ENCODE data around the gene PLXND1. TPM values are rescaled to one million over a fixed set of nuclear protein-coding genes. Genes with fewer than 3 reads are reported as not detected.
"Not testable (repeated sequence)": the region's sequence is repeated elsewhere in the genome, so short reads cannot be mapped to it uniquely, and the experiment has no call there.

Gene PLXND1
- total RNA-seq, 2 experiments from 2014 or later, result 30.0 to 38.3 TPM

DNA sequence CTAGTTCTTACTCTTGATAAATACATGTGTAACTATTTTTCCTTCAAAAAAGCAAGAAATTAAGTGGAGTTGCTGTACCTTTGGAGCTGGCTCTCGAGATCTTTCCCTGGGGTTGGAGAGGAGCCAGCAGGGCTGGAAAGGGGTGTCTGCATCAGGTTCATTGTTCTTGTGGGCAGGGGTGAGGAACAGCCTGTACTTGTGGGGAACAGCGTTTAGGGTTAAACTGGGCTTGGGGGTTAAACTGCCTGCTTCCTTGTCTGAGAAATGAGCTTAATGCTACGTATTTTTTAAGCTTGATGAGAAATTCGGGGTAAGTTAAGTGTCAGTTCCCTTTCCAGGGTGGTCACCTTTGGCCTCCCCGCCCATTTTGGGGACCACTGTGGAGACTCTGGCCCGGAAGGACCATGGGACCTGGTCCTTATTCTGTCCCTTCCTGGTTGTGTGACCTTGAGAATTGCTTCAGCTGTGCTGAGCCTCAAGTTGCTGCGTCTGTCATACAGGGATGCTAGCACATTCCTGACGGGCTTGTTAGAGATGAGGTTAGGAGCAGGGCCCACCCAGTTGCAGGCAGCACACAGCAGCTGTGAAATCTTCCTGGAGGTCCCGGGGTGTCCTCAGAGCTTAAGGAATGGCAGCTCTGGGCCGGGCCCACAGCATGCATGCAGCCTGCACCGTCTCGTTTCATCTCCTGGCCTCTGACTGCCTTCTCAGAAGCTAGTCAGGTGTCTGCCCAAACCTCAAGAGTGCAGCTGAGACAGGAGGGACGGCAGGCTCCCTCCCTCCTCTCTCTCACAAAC is 51.9 kb downstream of the PLXND1 start:
- POLR2A ChIA-PET, result interaction anchor here (0.9 to 1.2 kb wide), 2 partner anchors 19 to 366 kb away, joined by 3 read pairs; no protein-coding TSS in a partner anchor
- no peaks in the 10 kb centered on the region for H3K36me3 Mint-ChIP-seq
- H3K9me3 Mint-ChIP-seq, result no peaks in the 10 kb centered on the region
- H3K27me3 Mint-ChIP-seq, result peaks cover 21% of the 10 kb centered on the region
- H3K4me3 Mint-ChIP-seq, result no peak overlapping the region
- no peak for ATAC-seq (ENCODE audit: low read depth)
- no peak for DNase-seq
- peaks cover 3% of the 10 kb centered on the region for H3K4me1 Mint-ChIP-seq
- no peak overlapping the region for H3K27ac Mint-ChIP-seq

DNA sequence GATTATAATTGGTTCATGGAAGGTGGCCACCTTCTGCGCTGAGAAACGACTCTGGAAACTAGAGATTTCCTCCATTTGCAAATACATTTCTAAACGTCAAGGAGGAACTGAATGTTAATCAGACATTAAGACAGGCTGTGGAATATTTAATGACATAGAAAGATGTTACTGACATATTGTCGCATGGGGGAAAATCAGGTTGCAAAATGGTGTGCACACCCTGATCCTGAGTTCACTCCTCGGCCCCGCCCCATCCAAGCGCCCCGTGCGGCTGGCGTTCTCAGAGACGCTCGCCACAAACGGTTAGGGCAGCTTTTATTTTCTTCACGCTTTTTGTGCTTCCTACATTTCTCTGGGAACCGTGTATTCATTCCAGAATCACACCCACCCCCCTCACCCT is 52.8 kb downstream of the PLXND1 start:
- DNase-seq (no peak), ATAC-seq (ENCODE audit: low read depth) (no peak)
- peak overlapping the region; percentile 22 for H3K4me3 Mint-ChIP-seq
- H3K36me3 Mint-ChIP-seq, result no peaks in the 10 kb centered on the region
- H3K4me1 Mint-ChIP-seq, result peaks cover 3% of the 10 kb centered on the region
- peaks cover 21% of the 10 kb centered on the region for H3K27me3 Mint-ChIP-seq
- POLR2A ChIA-PET, result interaction anchor here (0.9 to 1.2 kb wide), 2 partner anchors 19 to 367 kb away, joined by 3 read pairs; no protein-coding TSS in a partner anchor
- H3K27ac Mint-ChIP-seq, result no peak overlapping the region
- no peaks in the 10 kb centered on the region for H3K9me3 Mint-ChIP-seq

DNA sequence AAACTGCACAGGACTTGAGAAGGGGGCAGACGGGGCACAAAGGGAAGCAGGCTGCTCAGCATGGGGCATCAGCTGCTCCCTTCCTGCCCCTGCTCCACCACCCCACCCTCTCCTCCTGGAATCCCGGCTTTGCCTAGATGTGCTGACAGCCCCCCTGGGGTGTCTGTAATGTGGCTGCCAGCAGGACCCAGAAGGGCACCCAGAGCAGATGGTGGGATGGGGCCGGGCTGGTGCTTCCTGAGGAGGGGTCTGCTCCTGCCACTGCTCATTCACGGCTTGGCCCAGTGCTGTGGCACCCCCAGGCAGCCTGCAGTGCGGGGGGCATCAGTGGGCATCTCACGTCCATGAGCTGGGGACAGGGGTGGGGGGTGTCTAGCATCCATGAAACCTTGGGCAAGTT is 53.3 kb downstream of the PLXND1 start:
- H3K4me3 Mint-ChIP-seq, result no peak overlapping the region
- no peak overlapping the region for H3K27ac Mint-ChIP-seq
- POLR2A ChIA-PET, result interaction anchor here (1.2 kb wide), 1 partner anchor 18 kb away, joined by 3 read pairs; no protein-coding TSS in a partner anchor
- no peaks in the 10 kb centered on the region for H3K9me3 Mint-ChIP-seq
- DNase-seq (no peak), ATAC-seq (ENCODE audit: low read depth) (no peak)
- peaks cover 23% of the 10 kb centered on the region for H3K27me3 Mint-ChIP-seq
- H3K36me3 Mint-ChIP-seq, result no peaks in the 10 kb centered on the region
- peaks cover 3% of the 10 kb centered on the region for H3K4me1 Mint-ChIP-seq

- Mint-ChIP-seq H3K27ac (no peak overlapping the region), H3K27me3 (peaks cover 24% of the 10 kb centered on the region), H3K9me3 (no peaks in the 10 kb centered on the region), H3K4me1 (peaks cover 3% of the 10 kb centered on the region), H3K36me3 (no peaks in the 10 kb centered on the region), H3K4me3 (no peak overlapping the region)
- POLR2A ChIA-PET, result no interaction called here
- no peak for DNase-seq
- no peak for ATAC-seq (ENCODE audit: low read depth)
Measured at GRCh38 chr3:129552287-129553050, 54.0 kb downstream of the PLXND1 start.

GRCh38 chr3:129549805-129550204 is 56.7 kb downstream of the PLXND1 start:
- Mint-ChIP-seq H3K36me3 (no peaks in the 10 kb centered on the region), H3K27me3 (peaks cover 24% of the 10 kb centered on the region), H3K4me3 (no peak overlapping the region), H3K4me1 (peaks cover 3% of the 10 kb centered on the region), H3K27ac (no peak overlapping the region), H3K9me3 (no peaks in the 10 kb centered on the region)
- POLR2A ChIA-PET, result interaction anchor here (0.8 kb wide), 1 partner anchor 18 kb away, joined by 3 read pairs; no protein-coding TSS in a partner anchor
- DNase-seq (no peak), ATAC-seq (ENCODE audit: low read depth) (no peak)

DNA sequence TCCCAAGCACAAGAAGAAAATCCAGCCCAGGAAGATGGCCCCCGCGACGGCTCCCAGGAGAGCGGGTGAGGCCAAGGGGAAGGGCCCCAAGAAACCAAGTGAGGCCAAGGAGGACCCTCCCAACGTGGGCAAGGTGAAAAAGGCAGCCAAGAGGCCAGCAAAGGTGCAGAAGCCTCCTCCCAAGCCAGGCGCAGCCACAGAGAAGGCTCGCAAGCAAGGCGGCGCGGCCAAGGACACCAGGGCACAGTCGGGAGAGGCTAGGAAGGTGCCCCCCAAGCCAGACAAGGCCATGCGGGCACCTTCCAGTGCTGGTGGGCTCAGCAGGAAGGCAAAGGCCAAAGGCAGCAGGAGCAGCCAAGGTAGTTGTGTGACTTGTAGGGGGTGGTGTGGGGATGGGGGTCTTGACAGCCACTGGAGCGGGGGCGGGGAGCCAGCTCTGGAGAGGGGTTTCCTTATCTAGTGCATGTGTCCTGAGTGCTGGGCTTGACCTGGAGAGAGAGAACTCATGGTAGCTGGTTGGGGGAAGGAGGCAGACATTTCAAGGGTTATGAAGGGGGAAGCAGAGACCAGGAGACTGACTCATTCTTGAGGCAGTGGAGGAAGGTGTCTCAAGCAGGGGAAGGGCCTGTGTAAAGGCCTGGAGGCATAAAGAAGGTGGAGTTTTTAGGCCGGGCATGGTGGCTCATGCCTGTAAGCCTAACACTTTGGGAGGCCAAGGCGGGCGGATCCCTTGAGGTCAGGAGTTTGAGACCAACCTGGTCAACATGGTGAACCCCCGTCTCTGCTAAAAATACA is 57.3 kb downstream of the PLXND1 start:
- Mint-ChIP-seq H3K36me3 (no peaks in the 10 kb centered on the region), H3K27me3 (peaks cover 19% of the 10 kb centered on the region), H3K9me3 (no peaks in the 10 kb centered on the region), H3K4me3 (no peak overlapping the region), H3K4me1 (peaks cover 2% of the 10 kb centered on the region), H3K27ac (peak overlapping the region; percentile 9)
- DNase-seq (no peak), ATAC-seq (ENCODE audit: low read depth) (no peak)
- POLR2A ChIA-PET, result no interaction called here

GRCh38 chr3:129548104-129548965 is 58.1 kb downstream of the PLXND1 start:
- Mint-ChIP-seq H3K9me3 (no peaks in the 10 kb centered on the region), H3K27ac (no peak overlapping the region), H3K36me3 (no peaks in the 10 kb centered on the region), H3K27me3 (peaks cover 13% of the 10 kb centered on the region), H3K4me1 (no peaks in the 10 kb centered on the region), H3K4me3 (no peak overlapping the region)
- POLR2A ChIA-PET, result no interaction called here
- no peak for ATAC-seq (ENCODE audit: low read depth)
- no peak for DNase-seq

DNA sequence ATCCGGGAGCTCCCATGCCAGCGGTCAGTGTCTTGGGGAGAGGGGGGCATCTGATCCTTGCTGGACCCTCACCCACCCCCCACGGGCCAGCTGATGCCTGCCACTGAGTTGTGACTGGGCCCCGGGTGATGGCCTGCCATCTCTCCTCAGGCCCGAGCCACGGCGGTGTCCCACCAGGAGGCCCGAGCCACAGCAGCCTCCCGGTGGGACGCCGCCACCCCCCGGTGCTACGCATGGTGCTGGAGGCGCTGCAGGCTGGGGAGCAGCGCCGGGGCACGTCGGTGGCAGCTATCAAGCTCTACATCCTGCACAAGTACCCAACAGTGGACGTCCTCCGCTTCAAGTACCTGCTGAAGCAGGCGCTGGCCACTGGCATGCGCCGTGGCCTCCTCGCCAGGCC is 59.2 kb downstream of the PLXND1 start:
- Mint-ChIP-seq H3K27me3 (peaks cover 11% of the 10 kb centered on the region), H3K27ac (no peak overlapping the region), H3K9me3 (no peaks in the 10 kb centered on the region), H3K4me3 (no peak overlapping the region), H3K36me3 (no peaks in the 10 kb centered on the region), H3K4me1 (no peaks in the 10 kb centered on the region)
- no peak for ATAC-seq (ENCODE audit: low read depth)
- POLR2A ChIA-PET, result no interaction called here
- DNase-seq, result no peak

- DNase-seq; H3K4me1 Mint-ChIP-seq; H3K9me3 Mint-ChIP-seq; H3K4me3 Mint-ChIP-seq; H3K36me3 Mint-ChIP-seq; POLR2A ChIA-PET; ATAC-seq (ENCODE audit: low read depth); H3K27me3 Mint-ChIP-seq; H3K27ac Mint-ChIP-seq: not testable (repeated sequence)
Measured at GRCh38 chr3:129545951-129546350, 60.5 kb downstream of the PLXND1 start.

DNA sequence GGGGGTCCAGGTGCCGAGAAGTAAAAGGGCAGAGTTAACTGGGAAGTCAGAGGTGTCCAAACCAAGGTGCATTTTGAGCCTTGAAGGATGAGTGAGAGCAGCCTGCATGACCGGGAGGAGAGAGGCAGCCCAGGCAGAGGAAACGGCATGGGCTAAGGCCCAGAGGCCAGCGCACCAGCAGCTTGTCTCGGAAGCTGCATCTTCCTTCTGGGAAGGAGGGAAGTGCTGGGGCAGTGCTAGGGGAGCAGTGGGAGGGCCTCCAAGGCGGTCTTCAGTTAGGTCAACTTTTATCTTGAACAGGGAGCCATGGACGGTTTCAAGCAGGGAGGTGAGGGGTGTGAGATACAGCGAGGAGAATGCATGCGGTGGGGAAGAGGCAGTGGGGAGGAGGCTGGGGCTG is 62.5 kb downstream of the PLXND1 start:
- no peak for DNase-seq
- peaks cover 9% of the 10 kb centered on the region for H3K27me3 Mint-ChIP-seq
- H3K4me1 Mint-ChIP-seq, result no peaks in the 10 kb centered on the region
- H3K27ac Mint-ChIP-seq, result no peak overlapping the region
- H3K9me3 Mint-ChIP-seq, result no peaks in the 10 kb centered on the region
- no peak for ATAC-seq (ENCODE audit: low read depth)
- no peak overlapping the region for H3K4me3 Mint-ChIP-seq
- no peaks in the 10 kb centered on the region for H3K36me3 Mint-ChIP-seq
- POLR2A ChIA-PET, result interaction anchor here (0.6 kb wide), 1 partner anchor 29 kb away, joined by 3 read pairs; no protein-coding TSS in a partner anchor

DNA sequence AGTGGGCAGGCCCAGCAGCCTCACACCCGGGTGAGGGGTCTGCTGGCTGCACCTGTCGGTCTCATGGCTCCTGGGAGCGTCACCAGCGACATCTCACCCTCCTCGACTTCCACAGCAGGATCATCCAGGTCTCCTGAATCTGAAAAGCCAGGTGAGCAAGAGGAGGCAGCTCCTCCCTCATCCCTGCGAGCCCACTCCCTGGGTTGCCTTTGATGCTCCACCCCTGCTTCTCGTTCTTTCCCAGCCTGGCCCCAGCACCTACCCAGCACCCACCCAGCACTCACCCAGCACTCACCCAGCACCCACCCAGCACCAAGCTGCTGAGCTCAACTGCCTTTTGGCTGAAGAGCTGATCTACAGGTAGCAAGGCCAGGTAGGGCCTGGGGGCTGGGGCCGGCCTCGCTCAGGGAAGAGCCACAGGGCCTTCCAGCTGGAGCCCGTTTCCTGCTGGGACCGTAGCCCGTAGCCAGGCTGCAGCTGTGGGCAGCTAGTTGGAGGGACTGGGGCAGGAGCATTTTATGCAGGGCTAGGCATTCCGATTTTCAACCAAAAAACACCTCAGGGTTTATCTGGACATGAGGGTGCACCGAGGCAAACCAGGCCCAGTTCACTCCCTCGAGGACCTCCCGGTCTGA is 63.2 kb downstream of the PLXND1 start, which contains the start of gene H1-8:
TSS of gene H1-8 (plus strand) at position 20 of the 635 bp plus-strand sequence. CDS start at position 64, 44 bp downstream.
- POLR2A ChIA-PET, result interaction anchor here (0.6 kb wide), 1 partner anchor 29 kb away, joined by 3 read pairs; no protein-coding TSS in a partner anchor
- no peak for DNase-seq
- no peak within 1 kb of the TSS for H3K4me3 Mint-ChIP-seq
- H3K9me3 Mint-ChIP-seq, result no peaks in the 10 kb centered on the region
- H3K4me1 Mint-ChIP-seq, result no peaks in the 10 kb centered on the region
- peaks cover 10% of the 10 kb centered on the region for H3K27me3 Mint-ChIP-seq
- no peak within 1 kb of the TSS for H3K27ac Mint-ChIP-seq
- no peak for ATAC-seq (ENCODE audit: low read depth)
- no peaks in the 10 kb centered on the region for H3K36me3 Mint-ChIP-seq

DNA sequence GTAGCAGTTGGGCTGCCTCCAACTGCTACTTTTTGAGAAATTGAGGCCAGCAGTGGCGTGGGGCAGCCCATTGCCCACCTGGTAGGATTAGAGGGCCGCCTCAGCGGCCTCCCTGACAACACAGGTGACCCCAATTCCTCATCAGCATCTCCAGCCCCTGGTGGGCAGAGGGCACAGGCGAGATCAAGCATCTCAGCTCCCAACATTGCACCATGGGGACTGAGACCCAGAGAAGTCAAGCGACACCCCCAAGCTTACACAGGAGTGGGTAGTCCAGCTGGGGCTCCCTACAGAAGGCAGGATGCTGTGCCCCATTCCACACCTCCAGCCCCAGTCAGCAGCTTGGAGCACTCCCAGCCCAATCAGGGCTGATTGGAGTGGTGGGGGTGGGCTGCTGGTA is 63.7 kb downstream of the PLXND1 start:
- DNase-seq, result no peak
- no peak for ATAC-seq (ENCODE audit: low read depth)
- Mint-ChIP-seq H3K27ac (no peak overlapping the region), H3K36me3 (no peaks in the 10 kb centered on the region), H3K27me3 (peaks cover 13% of the 10 kb centered on the region), H3K4me1 (no peaks in the 10 kb centered on the region), H3K9me3 (no peaks in the 10 kb centered on the region), H3K4me3 (no peak overlapping the region)
- POLR2A ChIA-PET, result no interaction called here

Data from activated naive CD8-positive, alpha-beta T cell treated with anti-CD3 and anti-CD28 coated beads, Interleukin-2, amount 10 ng/mL, durations not matched to agents 7 days and 5 days (primary cell).